Measurements from ENCODE around the gene GLS.

Gene GLS

GRCh38 chr2:190965580-190966222 lies 85.1 kb downstream of the GLS start:
- peak; percentile 28 for FAIRE-seq
- no peak for DNase-seq (ENCODE audit: insufficient read length, low spot score)

- FAIRE-seq (no peak), DNase-seq (ENCODE audit: insufficient read length, low spot score) (no peak)
These were observed 87.9 kb downstream of the GLS start for GRCh38 chr2:190968522-190968921.

- FAIRE-seq (peak; percentile 40), DNase-seq (ENCODE audit: insufficient read length, low spot score) (no peak)
These were observed 89.5 kb downstream of the GLS start for GRCh38 chr2:190970160-190970559.

- DNase-seq (ENCODE audit: insufficient read length, low spot score): no peak
- no peak for FAIRE-seq
These were observed 90.4 kb downstream of the GLS start for GRCh38 chr2:190970873-190971506.

GRCh38 chr2:190972213-190972612 lies 91.6 kb downstream of the GLS start:
- no peak for FAIRE-seq
- no peak for DNase-seq (ENCODE audit: insufficient read length, low spot score)

- FAIRE-seq (no peak), DNase-seq (ENCODE audit: insufficient read length, low spot score) (no peak)
These were observed 92.2 kb downstream of the GLS start for GRCh38 chr2:190972846-190973245.

- DNase-seq (ENCODE audit: insufficient read length, low spot score) (no peak), FAIRE-seq (peak; percentile 13)
These were observed 92.6 kb downstream of the GLS start for GRCh38 chr2:190973262-190973661.

GRCh38 chr2:190973726-190974628 lies 93.4 kb downstream of the GLS start:
- DNase-seq (ENCODE audit: insufficient read length, low spot score) (no peak), FAIRE-seq (no peak)

GRCh38 chr2:190974629-190975361 lies 94.2 kb downstream of the GLS start:
- DNase-seq (ENCODE audit: insufficient read length, low spot score) (no peak), FAIRE-seq (no peak)

GRCh38 chr2:190976521-190976920 lies 95.9 kb downstream of the GLS start:
- no peak for DNase-seq (ENCODE audit: insufficient read length, low spot score)
- no peak for FAIRE-seq

GRCh38 chr2:190977505-190977904 lies 96.9 kb downstream of the GLS start:
- no peak for DNase-seq (ENCODE audit: insufficient read length, low spot score)
- FAIRE-seq: no peak

GRCh38 chr2:190978389-190979053 lies 97.9 kb downstream of the GLS start:
- DNase-seq (ENCODE audit: insufficient read length, low spot score) (peak; percentile 53), FAIRE-seq (peak; percentile 81)

GRCh38 chr2:190979906-190980629 lies 99.4 kb downstream of the GLS start:
- DNase-seq (ENCODE audit: insufficient read length, low spot score) (peak; percentile 68), FAIRE-seq (peak; percentile 83)

GRCh38 chr2:190980630-190981209 lies 100.1 kb downstream of the GLS start:
- no peak for DNase-seq (ENCODE audit: insufficient read length, low spot score)
- FAIRE-seq: no peak

GRCh38 chr2:190981333-190981732 lies 100.7 kb downstream of the GLS start:
- FAIRE-seq (no peak), DNase-seq (ENCODE audit: insufficient read length, low spot score) (no peak)

- DNase-seq (ENCODE audit: insufficient read length, low spot score): no peak
- no peak for FAIRE-seq
These were observed 101.1 kb downstream of the GLS start for GRCh38 chr2:190981733-190982132.

- FAIRE-seq: no peak
- no peak for DNase-seq (ENCODE audit: insufficient read length, low spot score)
These were observed 101.8 kb downstream of the GLS start for GRCh38 chr2:190982262-190983034.

- no peak for DNase-seq (ENCODE audit: insufficient read length, low spot score)
- FAIRE-seq: no peak
These were observed 104.0 kb downstream of the GLS start for GRCh38 chr2:190984595-190984994.

Measured in HTR-8/SVneo (cell line).